ENCODE results near the gene DLG1. TPM values are rescaled to one million over a fixed set of nuclear protein-coding genes. Genes with fewer than 3 reads are reported as not detected.

DLG1 gene
- polyA plus RNA-seq, 2 donors, result 39.4 to 40.7 TPM

DNA sequence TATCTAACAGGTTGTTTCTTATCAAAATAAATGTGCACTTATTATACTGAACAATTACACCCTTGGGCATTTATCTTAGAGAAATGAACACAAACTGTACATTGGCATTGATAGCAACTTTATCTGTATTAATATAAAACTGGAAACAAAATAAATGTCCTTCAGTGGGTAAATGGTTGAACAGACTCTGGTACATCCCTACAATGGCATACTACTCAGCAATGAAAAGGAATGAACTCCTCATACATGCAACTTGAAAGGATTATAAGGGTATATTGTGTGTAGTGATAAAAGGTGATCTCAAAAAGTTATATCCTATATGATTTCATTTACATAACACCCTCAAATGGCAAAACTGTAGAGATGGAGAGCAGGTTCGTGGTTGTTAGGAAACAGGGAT, 23.7 kb upstream of the DLG1 start:
- no peaks in the 10 kb centered on the region for H3K27me3 ChIP-seq (ENCODE audit: control insufficient read depth in 1 of 2, insufficient read depth in 2 of 2, low read length in 2 of 2)
- no peak overlapping the region for H3K4me3 ChIP-seq (ENCODE audit: low read depth in 1 of 2, low read length in 2 of 2)
- H3K36me3 ChIP-seq (ENCODE audit: control insufficient read depth in 2 of 2, insufficient read depth in 2 of 2, low read length in 1 of 2), result no peaks in the 10 kb centered on the region
- WGBS, 2 donors, result 80 to 96% methylated on average over 1 of the region's 1 CpG
- no peaks in the 10 kb centered on the region for H3K4me1 ChIP-seq (ENCODE audit: control insufficient read depth in 2 of 2, insufficient read depth in 2 of 2, low read length in 1 of 2)
- no peak overlapping the region for H3K27ac ChIP-seq (ENCODE audit: low read depth in 2 of 2, low read length in 1 of 2)
- no peaks in the 10 kb centered on the region for H3K9me3 ChIP-seq (ENCODE audit: control insufficient read depth in 2 of 2, insufficient read depth in 1 of 2, low read depth in 1 of 2, low read length in 1 of 2)

- Histone ChIP-seq H3K27me3 (ENCODE audit: control insufficient read depth in 1 of 2, insufficient read depth in 2 of 2, low read length in 2 of 2) (no peaks in the 10 kb centered on the region), H3K27ac (ENCODE audit: low read depth in 2 of 2, low read length in 1 of 2) (no peak overlapping the region), H3K36me3 (ENCODE audit: control insufficient read depth in 2 of 2, insufficient read depth in 2 of 2, low read length in 1 of 2) (no peaks in the 10 kb centered on the region), H3K9me3 (ENCODE audit: control insufficient read depth in 2 of 2, insufficient read depth in 1 of 2, low read depth in 1 of 2, low read length in 1 of 2) (no peaks in the 10 kb centered on the region), H3K4me1 (ENCODE audit: control insufficient read depth in 2 of 2, insufficient read depth in 2 of 2, low read length in 1 of 2) (no peaks in the 10 kb centered on the region), H3K4me3 (ENCODE audit: low read depth in 1 of 2, low read length in 2 of 2) (no peak overlapping the region)
- 65 to 75% methylated on average over 1 of the region's 1 CpG for WGBS, 2 donors
Measured at GRCh38 chr3:197320582-197320981, 22.2 kb upstream of the DLG1 start.

DNA sequence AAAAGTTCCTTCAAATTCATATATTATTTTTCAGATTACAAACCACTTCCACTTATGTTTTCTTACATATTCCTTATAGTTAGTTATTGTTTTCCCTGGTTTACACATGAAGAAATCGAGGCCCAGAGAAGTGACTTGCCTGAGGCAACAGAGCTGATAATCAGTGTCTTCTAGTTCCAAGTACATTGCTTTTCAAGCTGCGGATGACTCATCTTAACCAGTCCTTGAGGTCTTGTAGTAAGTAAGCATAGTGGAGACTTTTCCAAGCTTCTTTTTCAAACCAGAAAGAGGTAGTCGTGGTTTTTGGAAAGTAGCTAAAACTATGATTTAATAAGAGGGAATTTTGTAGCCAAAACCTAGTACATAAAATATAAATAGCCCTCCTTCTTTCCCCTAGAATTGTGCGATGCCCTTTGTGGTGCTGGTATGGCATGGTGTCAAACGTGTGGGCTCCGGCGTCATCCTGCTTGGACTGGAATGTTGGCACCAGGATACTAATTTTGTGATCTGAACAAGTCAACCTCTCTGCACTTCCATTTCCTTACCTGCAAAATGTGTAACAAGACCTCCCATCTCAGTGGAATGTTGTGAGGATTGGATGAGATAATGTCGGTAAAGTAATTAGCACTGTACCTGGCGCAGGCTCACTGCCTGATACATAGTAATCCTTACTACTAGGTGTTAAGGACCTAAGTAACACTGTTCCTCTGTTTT, 19.0 kb upstream of the DLG1 start:
- Histone ChIP-seq H3K4me3 (ENCODE audit: low read depth in 1 of 2, low read length in 2 of 2) (no peak overlapping the region), H3K27me3 (ENCODE audit: control insufficient read depth in 1 of 2, insufficient read depth in 2 of 2, low read length in 2 of 2) (no peaks in the 10 kb centered on the region), H3K9me3 (ENCODE audit: control insufficient read depth in 2 of 2, insufficient read depth in 1 of 2, low read depth in 1 of 2, low read length in 1 of 2) (no peaks in the 10 kb centered on the region), H3K36me3 (ENCODE audit: control insufficient read depth in 2 of 2, insufficient read depth in 2 of 2, low read length in 1 of 2) (no peaks in the 10 kb centered on the region), H3K4me1 (ENCODE audit: control insufficient read depth in 2 of 2, insufficient read depth in 2 of 2, low read length in 1 of 2) (no peaks in the 10 kb centered on the region), H3K27ac (ENCODE audit: low read depth in 2 of 2, low read length in 1 of 2) (peak overlapping the region in 1 of 2 donors; percentile 4)
- 47 to 61% methylated on average over 9 of the region's 9 CpGs for WGBS, 2 donors

- Histone ChIP-seq H3K36me3 (ENCODE audit: control insufficient read depth in 2 of 2, insufficient read depth in 2 of 2, low read length in 1 of 2) (no peaks in the 10 kb centered on the region), H3K27ac (ENCODE audit: low read depth in 2 of 2, low read length in 1 of 2) (no peak overlapping the region), H3K27me3 (ENCODE audit: control insufficient read depth in 1 of 2, insufficient read depth in 2 of 2, low read length in 2 of 2) (no peaks in the 10 kb centered on the region), H3K4me1 (ENCODE audit: control insufficient read depth in 2 of 2, insufficient read depth in 2 of 2, low read length in 1 of 2) (no peaks in the 10 kb centered on the region), H3K4me3 (ENCODE audit: low read depth in 1 of 2, low read length in 2 of 2) (no peak overlapping the region), H3K9me3 (ENCODE audit: control insufficient read depth in 2 of 2, insufficient read depth in 1 of 2, low read depth in 1 of 2, low read length in 1 of 2) (no peaks in the 10 kb centered on the region)
- 90 to 98% methylated on average over 1 of the region's 1 CpG for WGBS, 2 donors
Measured at GRCh38 chr3:197312431-197312830, 14.0 kb upstream of the DLG1 start.

GRCh38 chr3:197311591-197311990, 13.2 kb upstream of the DLG1 start:
- Histone ChIP-seq H3K27me3 (ENCODE audit: control insufficient read depth in 1 of 2, insufficient read depth in 2 of 2, low read length in 2 of 2) (no peaks in the 10 kb centered on the region), H3K9me3 (ENCODE audit: control insufficient read depth in 2 of 2, insufficient read depth in 1 of 2, low read depth in 1 of 2, low read length in 1 of 2) (no peaks in the 10 kb centered on the region), H3K4me1 (ENCODE audit: control insufficient read depth in 2 of 2, insufficient read depth in 2 of 2, low read length in 1 of 2) (no peaks in the 10 kb centered on the region), H3K4me3 (ENCODE audit: low read depth in 1 of 2, low read length in 2 of 2) (no peak overlapping the region), H3K36me3 (ENCODE audit: control insufficient read depth in 2 of 2, insufficient read depth in 2 of 2, low read length in 1 of 2) (no peaks in the 10 kb centered on the region), H3K27ac (ENCODE audit: low read depth in 2 of 2, low read length in 1 of 2) (no peak overlapping the region)
- WGBS, 2 donors, result 93 to 95% methylated on average over 3 of the region's 3 CpGs

DNA sequence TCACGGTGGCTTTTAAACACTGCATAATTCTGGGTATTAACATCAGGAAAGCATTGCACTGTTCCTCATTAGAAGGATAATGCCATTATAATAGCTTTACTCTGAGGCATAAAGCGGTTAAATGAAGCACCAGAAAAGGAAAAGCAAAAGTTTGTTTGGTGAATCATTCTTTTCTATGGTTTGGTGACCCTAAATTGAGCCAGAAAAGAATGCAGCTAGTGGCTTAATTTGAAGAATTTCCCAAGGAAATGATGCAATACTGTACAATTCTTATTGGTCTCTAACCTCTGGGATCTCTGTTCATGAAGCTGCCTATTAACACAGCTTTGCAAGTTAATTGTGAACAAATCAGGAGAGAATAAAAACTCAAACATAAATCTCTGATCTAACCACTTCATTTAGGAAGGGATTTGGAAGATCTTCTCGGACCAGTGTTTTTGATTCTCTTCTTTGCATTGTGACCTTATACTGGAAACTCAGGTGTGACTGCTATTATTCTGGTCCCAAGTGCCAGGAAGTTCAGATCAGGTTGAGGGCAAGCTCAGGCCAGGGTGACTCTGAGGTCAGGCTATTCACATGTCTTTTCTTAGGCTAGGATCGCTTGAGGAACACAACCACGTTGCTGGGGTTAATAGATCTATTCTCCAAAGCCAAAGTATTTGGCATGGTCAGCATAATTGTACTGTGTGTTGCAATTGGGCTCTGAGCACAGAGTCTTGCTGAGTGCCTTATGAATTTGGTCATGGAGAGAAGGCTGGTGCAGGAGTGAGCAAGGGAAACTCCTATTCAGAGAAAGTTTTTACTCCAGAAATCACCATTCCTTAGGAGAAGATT, 11.3 kb upstream of the DLG1 start:
- Histone ChIP-seq H3K27me3 (ENCODE audit: control insufficient read depth in 1 of 2, insufficient read depth in 2 of 2, low read length in 2 of 2) (no peaks in the 10 kb centered on the region), H3K4me3 (ENCODE audit: low read depth in 1 of 2, low read length in 2 of 2) (no peak overlapping the region), H3K9me3 (ENCODE audit: control insufficient read depth in 2 of 2, insufficient read depth in 1 of 2, low read depth in 1 of 2, low read length in 1 of 2) (no peaks in the 10 kb centered on the region), H3K4me1 (ENCODE audit: control insufficient read depth in 2 of 2, insufficient read depth in 2 of 2, low read length in 1 of 2) (peaks cover 0 to 2% of the 10 kb centered on the region in 2 donors), H3K36me3 (ENCODE audit: control insufficient read depth in 2 of 2, insufficient read depth in 2 of 2, low read length in 1 of 2) (no peaks in the 10 kb centered on the region), H3K27ac (ENCODE audit: low read depth in 2 of 2, low read length in 1 of 2) (peak overlapping the region; percentile 54 to 79)
- WGBS, 2 donors, result 23 to 34% methylated on average over 5 of the region's 5 CpGs

GRCh38 chr3:197308591-197308990, 10.2 kb upstream of the DLG1 start:
- H3K27me3 ChIP-seq (ENCODE audit: control insufficient read depth in 1 of 2, insufficient read depth in 2 of 2, low read length in 2 of 2), result no peaks in the 10 kb centered on the region
- H3K4me3 ChIP-seq (ENCODE audit: low read depth in 1 of 2, low read length in 2 of 2), result no peak overlapping the region
- no peaks in the 10 kb centered on the region for H3K9me3 ChIP-seq (ENCODE audit: control insufficient read depth in 2 of 2, insufficient read depth in 1 of 2, low read depth in 1 of 2, low read length in 1 of 2)
- 51 to 53% methylated on average over 3 of the region's 3 CpGs for WGBS, 2 donors
- peak overlapping the region; percentile 47 to 73 for H3K27ac ChIP-seq (ENCODE audit: low read depth in 2 of 2, low read length in 1 of 2)
- peaks cover 0 to 2% of the 10 kb centered on the region in 2 donors for H3K4me1 ChIP-seq (ENCODE audit: control insufficient read depth in 2 of 2, insufficient read depth in 2 of 2, low read length in 1 of 2)
- no peaks in the 10 kb centered on the region for H3K36me3 ChIP-seq (ENCODE audit: control insufficient read depth in 2 of 2, insufficient read depth in 2 of 2, low read length in 1 of 2)

DNA sequence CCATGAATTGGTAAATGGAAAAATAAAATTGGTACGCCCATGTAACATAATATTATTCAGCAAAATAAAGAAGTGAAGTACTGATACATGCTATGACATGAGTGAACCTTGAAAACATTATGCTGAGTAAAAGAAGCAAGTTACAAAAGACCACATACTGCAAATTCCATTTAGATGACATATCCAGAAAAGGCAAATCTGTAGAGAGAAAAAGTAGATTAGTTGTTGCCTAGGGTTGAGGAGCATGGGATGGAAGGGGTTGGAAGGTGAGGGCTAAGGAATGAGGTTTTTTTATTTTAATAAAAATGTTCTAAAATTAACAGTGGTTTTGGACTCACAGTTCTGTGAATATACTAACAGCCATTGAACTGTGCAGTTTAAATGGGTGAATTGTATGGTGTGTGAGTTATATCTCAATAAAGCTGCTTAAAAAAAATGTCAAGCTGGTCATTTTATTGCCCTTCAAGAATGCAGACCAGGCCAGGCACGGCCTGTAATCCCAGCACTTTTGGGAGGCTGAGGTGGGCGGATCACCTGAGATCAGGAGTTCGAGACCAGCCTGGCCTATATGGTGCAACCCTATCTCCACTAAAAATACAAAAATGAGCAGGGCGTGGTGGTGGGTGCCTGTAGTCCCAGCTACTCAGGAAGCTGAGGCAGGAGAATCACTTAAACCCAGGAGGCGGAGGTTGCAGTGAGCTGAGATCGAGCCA, 8.1 kb upstream of the DLG1 start:
- H3K36me3 ChIP-seq (ENCODE audit: control insufficient read depth in 2 of 2, insufficient read depth in 2 of 2, low read length in 1 of 2), result no peaks in the 10 kb centered on the region
- H3K4me1 ChIP-seq (ENCODE audit: control insufficient read depth in 2 of 2, insufficient read depth in 2 of 2, low read length in 1 of 2), result peaks cover 0 to 2% of the 10 kb centered on the region in 2 donors
- WGBS, 2 donors, result 83 to 88% methylated on average over 7 of the region's 7 CpGs
- no peak overlapping the region for H3K27ac ChIP-seq (ENCODE audit: low read depth in 2 of 2, low read length in 1 of 2)
- no peak overlapping the region for H3K4me3 ChIP-seq (ENCODE audit: low read depth in 1 of 2, low read length in 2 of 2)
- no peaks in the 10 kb centered on the region for H3K9me3 ChIP-seq (ENCODE audit: control insufficient read depth in 2 of 2, insufficient read depth in 1 of 2, low read depth in 1 of 2, low read length in 1 of 2)
- no peaks in the 10 kb centered on the region for H3K27me3 ChIP-seq (ENCODE audit: control insufficient read depth in 1 of 2, insufficient read depth in 2 of 2, low read length in 2 of 2)

DNA sequence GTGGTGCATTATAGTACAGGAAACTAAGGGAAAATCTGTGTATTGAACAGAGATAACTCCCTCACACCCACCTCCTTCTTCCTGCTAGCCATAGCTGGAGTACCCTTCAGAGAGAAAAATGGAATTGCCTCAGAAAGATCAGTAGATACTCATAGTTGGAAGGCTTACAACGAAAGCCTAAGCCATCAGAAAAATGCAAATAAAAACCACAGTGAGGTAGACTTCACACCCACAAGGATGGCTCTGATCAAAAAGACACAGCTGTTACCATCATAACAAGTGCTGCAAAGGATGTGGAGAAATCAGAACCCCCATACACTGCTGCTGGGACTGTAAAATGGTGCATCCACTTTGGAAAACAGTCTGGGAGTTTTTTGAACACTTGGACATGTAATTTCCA, 7.4 kb upstream of the DLG1 start:
- WGBS, 2 donors, result 32 to 52% methylated on average over 1 of the region's 1 CpG
- H3K4me3 ChIP-seq (ENCODE audit: low read depth in 1 of 2, low read length in 2 of 2), result no peak overlapping the region
- H3K27ac ChIP-seq (ENCODE audit: low read depth in 2 of 2, low read length in 1 of 2), result peak overlapping the region in 1 of 2 donors; percentile 8
- H3K36me3 ChIP-seq (ENCODE audit: control insufficient read depth in 2 of 2, insufficient read depth in 2 of 2, low read length in 1 of 2), result no peaks in the 10 kb centered on the region
- peaks cover 0 to 2% of the 10 kb centered on the region in 2 donors for H3K4me1 ChIP-seq (ENCODE audit: control insufficient read depth in 2 of 2, insufficient read depth in 2 of 2, low read length in 1 of 2)
- H3K27me3 ChIP-seq (ENCODE audit: control insufficient read depth in 1 of 2, insufficient read depth in 2 of 2, low read length in 2 of 2), result no peaks in the 10 kb centered on the region
- no peaks in the 10 kb centered on the region for H3K9me3 ChIP-seq (ENCODE audit: control insufficient read depth in 2 of 2, insufficient read depth in 1 of 2, low read depth in 1 of 2, low read length in 1 of 2)
